GM21786 (cell line): ENCODE measurements around the gene ETS1.

ENCODE experiments used
- ATAC-seq: cut with Tn5 transposase; IDR thresholded peaks from one replicate; pipeline ENCODE4 v1.9.1; 2021; ENCODE audit not compliant: unreplicated experiment

ETS1 gene

GRCh38 chr11:128412847-128413791, 174.2 kb downstream of the ETS1 start:
- peak; percentile 89 for ATAC-seq

- ATAC-seq: no peak
Measured at GRCh38 chr11:128411812-128412211, 175.5 kb downstream of the ETS1 start.

GRCh38 chr11:128411150-128411549, 176.2 kb downstream of the ETS1 start:
- no peak for ATAC-seq

GRCh38 chr11:128409476-128409875, 177.9 kb downstream of the ETS1 start:
- no peak for ATAC-seq
